GM12878 (cell line): ENCODE results near the gene ANAPC15. TPM values are rescaled to one million over a fixed set of nuclear protein-coding genes. Genes with fewer than 3 reads are reported as not detected.

Experiments used
- ATF2 ChIP-seq: IDR thresholded peaks from 2 replicates; pipeline ENCODE4 v1.6.1; 2012; ENCODE audit warnings: low read length, inconsistent platforms
- BHLHE40 ChIP-seq, 2 experiments: fragments of 450-650 bp in 1 of 2; IDR thresholded peaks; 2 replicates each; pipeline ENCODE4 v1.6.1; 2011 to 2017; ENCODE audit warnings: low read depth in 2 of 2, borderline replicate concordance in 1 of 2, improper control_type of control experiment in 1 of 2, low read length in 1 of 2, mild to moderate bottlenecking in 1 of 2
- CHD4 ChIP-seq: fragments of 200-600 bp; sonication (generic); IDR thresholded peaks from 2 replicates; pipeline ENCODE4 v1.6.1; 2016; ENCODE audit warnings: mild to moderate bottlenecking
- CTCF ChIP-seq, 3 experiments: IDR thresholded peaks in 2 of 3; conservative IDR thresholded peaks in 1 of 3; 2 replicates each; pipeline ENCODE4 v1.5.1; 2011; ENCODE audit warnings: low read depth in 3 of 3, low read length in 3 of 3, mild to moderate bottlenecking in 3 of 3, control low read depth in 2 of 3, moderate library complexity in 2 of 3, inconsistent platforms in 1 of 3, mixed read lengths in 1 of 3; ENCODE audit not compliant: control insufficient read depth in 2 of 3, insufficient read depth in 1 of 3; ENCODE audit errors: extremely low read depth in 1 of 3
- CUX1 ChIP-seq: IDR thresholded peaks from 2 replicates; pipeline ENCODE4 v1.6.1; 2012; ENCODE audit warnings: improper control_type of control experiment, low read depth, low read length; ENCODE audit not compliant: insufficient replicate concordance
- E4F1 ChIP-seq: fragments of 450-650 bp; IDR thresholded peaks from 2 replicates; pipeline ENCODE4 v1.6.1; 2018; ENCODE audit warnings: borderline replicate concordance, mild to moderate bottlenecking; ENCODE audit not compliant: partially characterized antibody
- EED ChIP-seq: sonication (generic); IDR thresholded peaks from 2 replicates; pipeline ENCODE4 v1.6.1; 2016; ENCODE audit warnings: antibody characterized with exemption, low read depth
- MEF2A ChIP-seq: IDR thresholded peaks from 2 replicates; pipeline ENCODE4 v1.6.1; 2011; ENCODE audit warnings: low read depth, mild to moderate bottlenecking, low read length, moderate library complexity; ENCODE audit not compliant: insufficient read depth
- PKNOX1 ChIP-seq: fragments of 450-650 bp; IDR thresholded peaks from 2 replicates; pipeline ENCODE4 v1.6.1; 2016; ENCODE audit warnings: mild to moderate bottlenecking
- RB1 ChIP-seq: fragments of 450-650 bp; formaldehyde crosslinking; IDR thresholded peaks from 2 replicates; pipeline ENCODE4 v1.6.1; 2017; ENCODE audit warnings: mild to moderate bottlenecking, borderline replicate concordance
- RCOR1 ChIP-seq: conservative IDR thresholded peaks from 2 replicates; pipeline ENCODE4 v1.6.1; 2012; ENCODE audit warnings: low read depth, low read length, improper control_type of control experiment
- RFX5 ChIP-seq: IDR thresholded peaks from 2 replicates; pipeline ENCODE4 v1.6.1; 2011; ENCODE audit warnings: low read depth, low read length, improper control_type of control experiment
- SRF ChIP-seq, 2 experiments: IDR thresholded peaks; 2 replicates each; pipeline ENCODE4 v1.6.1; 2011; ENCODE audit warnings: low read depth in 2 of 2, low read length in 2 of 2, mild to moderate bottlenecking in 1 of 2, moderate library complexity in 1 of 2
- STAT1 ChIP-seq: fragments of 450-650 bp; conservative IDR thresholded peaks from 2 replicates; pipeline ENCODE4 v1.6.1; 2014; ENCODE audit warnings: antibody characterized with exemption, mild to moderate bottlenecking
- WRNIP1 ChIP-seq: IDR thresholded peaks from 2 replicates; pipeline ENCODE4 v1.6.1; 2011; ENCODE audit warnings: low read depth, low read length, improper control_type of control experiment, borderline replicate concordance
- ZNF217 ChIP-seq: fragments of 450-650 bp; IDR thresholded peaks from 2 replicates; pipeline ENCODE4 v1.6.1; 2017; ENCODE audit warnings: antibody characterized with exemption, mild to moderate bottlenecking
- polyA plus RNA-seq, 11 experiments: library from polyadenylated mRNA; depleted of rRNA in 4 of 11; unstranded in 6 of 11; stranded (reverse) in 5 of 11; fragments of >200 nt; fragmentation: Nextera tagmentation in 4 of 11; fragmentation: Illumina TruSeq in 1 of 11; extraction: Ambion mirVana in 4 of 11; extraction: Trizol in 1 of 11; gene quantifications; 1 replicate in 1 of 11; 2 replicates in 10 of 11; pipeline versions ENCODE4 v1.2.1 to v1.2.3, GENCODE V29; 2011 to 2016; ENCODE audit warnings: inconsistent platforms in 2 of 11, missing spikeins in 2 of 11, low read depth in 1 of 11
- total RNA-seq, 4 experiments: library from RNA; depleted of rRNA in 3 of 4; stranded (reverse); fragments of >200 nt in 3 of 4; fragmentation: Illumina TruSeq in 1 of 4; extraction: Trizol in 1 of 4; gene quantifications; 2 replicates each; pipeline versions ENCODE4 v1.2.1 to v1.2.3, GENCODE V29; 2013 to 2021

Gene ANAPC15
- total and polyA plus RNA-seq, 10 of the 15 experiments (the other 5 are each of a cell fraction or from before 2014, with no cell fraction given) = 83.4 to 372 (median 103) TPM

GRCh38 chr11:72080326-72081183, 31.9 kb downstream of the ANAPC15 start, which contains the start of the genes LRRC51 and NUMA1 (continued):
- no peak for TF ChIP-seq CUX1
- no peak for TF ChIP-seq STAT1
- TF ChIP-seq CHD4 = no peak
- TF ChIP-seq MEF2A = no peak
- peak; percentile 63 for TF ChIP-seq E4F1
- no peak for TF ChIP-seq RCOR1
- peak; percentile 57 for TF ChIP-seq EED
- no peak for TF ChIP-seq ZNF217
- TF ChIP-seq RFX5 = peak; percentile 99
- TF ChIP-seq WRNIP1 = no peak
- no peak for TF ChIP-seq SRF (IDR thresholded peaks at IDR 0.05; ENCODE audit: low read depth in 2 of 2, low read length in 2 of 2)
- no peak for TF ChIP-seq CTCF (IDR thresholded peaks at IDR 0.05 in 2 of 3, conservative IDR thresholded peaks at IDR 0.05 in 1 of 3; ENCODE audit: control insufficient read depth in 2 of 3, extremely low read depth in 1 of 3, insufficient read depth in 1 of 3, low read depth in 3 of 3, low read length in 3 of 3)
- TF ChIP-seq RB1 = peak; percentile 89
- peak; percentile 30 to 41; a peak in 2 of 4 replicates for TF ChIP-seq BHLHE40 (IDR thresholded peaks at IDR 0.05; ENCODE audit: borderline replicate concordance in 1 of 2, low read depth in 2 of 2, low read length in 1 of 2)
- TF ChIP-seq ATF2 = no peak
- TF ChIP-seq PKNOX1 = peak; percentile 77
